ENCODE results near the gene CFH.
"Not testable (repeated sequence)": the region's sequence is repeated elsewhere in the genome, so short reads cannot be mapped to it uniquely, and the experiment has no call there.

Gene CFH

DNA sequence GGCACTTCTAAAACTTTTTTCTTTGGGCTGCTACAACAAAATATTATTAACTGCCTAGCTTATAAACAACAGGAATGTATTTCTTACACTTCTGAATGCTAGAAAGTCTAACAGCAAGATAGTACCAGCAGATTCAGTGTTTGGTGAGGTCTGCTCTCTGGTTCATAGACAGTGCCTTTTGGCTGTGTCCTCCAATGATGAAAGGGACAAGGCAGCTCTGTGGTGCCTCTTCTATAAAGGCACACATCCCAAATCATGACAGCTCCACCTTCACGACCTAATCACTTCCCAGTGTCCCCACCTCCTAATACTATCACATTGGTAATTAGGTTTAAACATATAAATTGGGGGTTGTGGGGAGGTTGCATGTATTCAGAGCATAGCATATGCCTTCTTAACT lies 9.5 kb downstream of the CFH start:
- DNase-seq (ENCODE audit: low read depth in 4 of 4, low spot score in 1 of 4) = no peak

DNA sequence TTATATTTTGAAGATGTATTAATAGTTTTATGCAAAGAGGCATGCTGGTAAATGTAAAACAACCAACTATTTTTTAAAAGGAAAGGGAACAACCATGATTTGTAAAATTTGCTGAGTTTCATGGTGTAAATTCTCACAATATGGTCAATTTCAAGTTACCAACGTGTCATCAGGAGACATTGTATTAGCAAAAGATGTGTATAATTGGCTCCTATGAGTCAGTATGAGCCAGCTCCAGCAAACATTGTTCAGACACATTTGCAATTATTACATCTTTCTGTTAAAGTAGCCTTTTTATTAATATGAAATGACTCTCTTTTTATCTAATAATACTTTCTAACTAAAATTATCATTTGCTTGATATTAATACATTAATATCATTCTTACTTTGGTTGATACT lies 15.3 kb downstream of the CFH start:
- no peak for DNase-seq (ENCODE audit: low read depth in 4 of 4, low spot score in 1 of 4)

DNA sequence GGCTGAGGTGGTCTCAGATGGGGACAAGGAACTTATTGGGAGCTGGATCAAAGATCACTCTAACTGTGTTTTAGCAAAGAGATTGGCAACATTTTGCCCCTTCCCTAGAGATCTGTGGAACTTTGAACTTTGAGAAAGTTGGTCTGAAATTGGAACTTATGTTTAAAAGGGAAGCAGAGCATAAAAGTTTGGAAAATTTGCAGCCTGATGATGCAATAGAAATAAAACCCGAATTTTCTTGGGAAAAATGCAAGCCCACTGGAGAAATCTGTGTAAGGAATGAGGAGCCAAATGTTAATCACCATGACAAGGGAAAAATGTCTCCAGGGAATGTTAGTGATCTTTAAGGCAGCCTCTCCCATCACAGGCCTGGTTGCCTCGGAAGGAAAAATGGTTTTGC lies 17.2 kb downstream of the CFH start:
- DNase-seq (ENCODE audit: low read depth in 4 of 4, low spot score in 1 of 4) = no peak

DNA sequence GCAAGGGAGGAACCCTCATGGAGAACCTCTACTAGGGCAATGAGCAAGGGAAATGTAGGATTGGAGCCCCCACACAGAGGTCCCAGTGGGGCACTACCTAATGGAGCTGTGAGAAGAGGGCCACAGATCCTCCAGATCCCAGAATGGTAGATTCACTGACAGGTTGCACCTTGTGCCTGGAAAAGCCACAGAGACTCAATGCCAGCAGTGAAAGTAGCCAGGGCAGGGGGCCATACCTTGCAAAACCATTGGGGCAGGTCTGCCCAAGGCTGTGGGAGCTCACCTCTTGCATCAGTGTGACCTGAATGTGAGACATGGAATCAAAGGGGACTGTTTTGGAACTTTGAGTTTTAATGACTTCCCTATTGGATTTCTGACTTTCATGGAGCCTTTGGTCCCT lies 17.9 kb downstream of the CFH start:
- no peak for DNase-seq (ENCODE audit: low read depth in 4 of 4, low spot score in 1 of 4)

DNA sequence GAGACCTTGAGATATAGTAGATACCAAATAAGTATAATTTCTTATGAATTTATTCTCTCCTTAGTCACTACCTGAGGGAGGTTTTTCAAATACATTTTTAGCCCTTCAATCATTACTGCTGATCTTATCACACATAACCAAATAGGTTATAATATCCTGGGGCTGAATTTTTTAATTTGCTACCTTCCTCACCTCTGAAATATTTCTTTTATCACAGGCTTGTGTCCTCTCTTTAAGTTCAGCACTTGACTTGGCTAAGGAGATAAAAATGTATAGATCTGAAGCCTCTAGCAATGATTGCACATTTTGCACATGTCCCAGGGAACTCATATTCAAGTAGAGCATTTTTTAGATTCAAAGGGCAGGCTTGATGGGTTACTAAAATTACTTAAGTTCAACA lies 23.1 kb downstream of the CFH start:
- DNase-seq (ENCODE audit: low read depth in 4 of 4, low spot score in 1 of 4) = no peak

DNA sequence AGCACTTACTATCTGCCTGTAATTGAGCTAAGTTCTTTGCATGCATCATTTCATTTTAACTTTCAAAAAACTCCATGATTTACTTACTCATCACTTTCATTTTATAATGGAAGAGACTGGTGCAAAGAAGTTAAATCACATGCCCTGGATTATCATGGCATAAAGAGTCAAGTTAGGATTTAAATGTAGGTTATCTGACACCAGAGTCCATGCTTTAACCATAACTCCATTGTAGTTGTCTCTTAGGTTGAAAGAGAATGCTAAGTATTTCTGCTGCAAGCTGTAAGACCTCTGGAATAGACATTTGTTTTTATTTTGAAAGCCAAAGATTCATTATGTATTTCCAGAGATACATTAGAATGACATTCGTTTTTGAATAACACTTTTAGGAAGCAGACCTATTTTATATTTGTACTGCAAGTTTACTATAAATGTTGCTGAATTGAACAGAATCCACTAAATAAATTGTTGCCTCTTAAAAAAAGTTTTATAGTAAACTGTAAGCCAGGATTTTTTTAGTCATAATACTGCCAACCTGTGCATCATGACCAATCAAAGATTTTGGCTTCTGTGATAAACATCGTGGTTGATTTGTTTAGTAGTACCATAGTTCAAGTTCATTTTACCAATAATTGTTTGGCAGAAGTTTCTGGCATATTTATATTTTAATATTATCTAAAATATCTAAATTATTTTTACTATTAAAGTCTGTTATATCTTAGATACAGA lies 26.1 kb downstream of the CFH start:
- no peak for DNase-seq (ENCODE audit: low read depth in 4 of 4, low spot score in 1 of 4)

DNA sequence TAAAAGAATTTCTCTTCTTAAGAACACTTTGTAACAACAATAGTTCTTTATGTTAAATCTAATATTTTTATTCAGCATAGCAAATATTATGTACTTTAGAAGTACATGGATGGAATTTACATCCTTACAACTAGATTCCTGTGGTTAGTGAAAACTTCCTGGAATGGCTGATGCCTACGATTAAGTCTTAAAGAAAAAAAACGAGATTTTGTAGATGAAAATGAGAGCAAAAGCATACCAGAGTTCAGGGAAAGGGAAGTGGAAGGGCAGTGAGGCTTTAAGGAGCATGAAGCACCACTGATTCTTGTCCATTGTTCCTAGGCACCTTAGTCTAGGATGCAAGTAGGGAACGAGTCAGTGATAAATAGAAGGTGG lies 26.7 kb downstream of the CFH start:
- DNase-seq (ENCODE audit: low read depth in 4 of 4, low spot score in 1 of 4) = no peak

DNA sequence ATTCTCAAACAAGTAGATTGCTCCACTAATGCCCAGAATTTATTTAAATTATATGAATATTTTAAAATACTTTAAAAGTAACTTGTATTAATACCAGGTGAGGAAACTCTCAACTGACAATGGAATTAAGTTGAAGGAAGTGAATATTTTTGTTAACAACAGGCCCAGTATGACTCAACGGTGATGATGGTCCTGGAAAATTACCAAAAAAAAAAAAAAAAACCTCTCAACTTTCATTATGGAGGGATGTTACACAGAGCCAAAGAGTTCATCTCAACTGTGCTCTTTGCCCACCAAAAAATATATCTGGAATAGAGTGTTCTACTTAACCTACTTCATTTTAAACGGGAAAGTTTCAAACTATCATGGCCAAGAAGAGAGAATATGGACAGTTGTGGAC lies 28.3 kb downstream of the CFH start:
- no peak for DNase-seq (ENCODE audit: low read depth in 4 of 4, low spot score in 1 of 4)

DNA sequence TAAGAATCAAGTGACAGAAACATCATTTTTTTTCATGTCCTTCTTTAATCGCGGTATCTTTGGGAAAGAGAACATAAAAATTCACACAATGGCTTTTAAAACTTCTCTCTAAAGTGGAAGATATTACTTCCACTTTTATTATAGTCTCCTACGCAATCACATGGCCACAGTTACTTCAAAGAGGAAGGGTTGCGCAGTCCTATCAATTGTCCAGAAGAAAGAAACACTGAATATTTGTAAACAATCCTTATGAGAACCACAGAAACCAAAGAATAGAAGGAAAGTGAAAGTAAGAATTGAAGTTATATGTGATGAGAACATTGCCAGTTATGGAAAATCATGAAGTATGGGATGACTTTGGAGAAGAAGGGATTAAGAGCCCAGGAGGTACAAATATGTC lies 32.6 kb downstream of the CFH start:
- no peak for DNase-seq (ENCODE audit: low read depth in 4 of 4, low spot score in 1 of 4)

DNA sequence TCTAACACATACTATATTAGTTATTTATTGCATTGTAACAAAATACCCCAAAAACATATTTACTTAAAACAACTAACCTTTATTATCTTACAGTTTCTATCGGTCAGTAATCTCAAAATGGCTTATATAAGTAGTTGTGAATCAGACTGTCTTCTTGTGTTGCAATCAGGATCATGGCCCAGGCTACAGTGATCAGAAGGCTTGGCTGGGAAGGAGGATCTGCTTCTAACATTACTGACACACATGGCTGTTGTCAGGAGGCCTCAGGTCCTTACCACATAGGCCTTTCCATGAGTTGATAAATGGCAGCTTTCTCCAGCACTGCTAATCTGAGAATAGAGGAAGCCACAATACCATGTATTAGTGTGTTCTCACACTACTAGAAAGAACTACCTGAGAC lies 33.7 kb downstream of the CFH start:
- DNase-seq (ENCODE audit: low read depth in 4 of 4, low spot score in 1 of 4) = no peak

DNA sequence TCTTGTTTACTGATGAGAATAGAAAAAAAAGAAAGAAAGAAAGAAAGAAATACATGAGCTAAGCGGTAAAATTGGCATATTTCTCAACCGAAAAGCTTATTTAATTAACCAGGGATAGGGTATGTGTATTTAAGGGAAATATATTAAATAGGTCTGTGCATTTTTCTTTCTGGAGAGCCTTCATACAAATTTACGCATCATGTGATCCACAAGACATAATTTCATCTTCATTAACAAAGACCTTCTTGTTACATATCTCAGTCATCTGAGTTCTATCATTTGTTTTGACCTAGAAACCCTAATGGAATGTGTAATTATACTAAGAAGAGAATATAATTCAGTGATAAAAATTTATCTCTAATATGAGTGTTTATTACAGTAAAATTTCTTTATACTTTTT lies 37.2 kb downstream of the CFH start:
- no peak for DNase-seq (ENCODE audit: low read depth in 4 of 4, low spot score in 1 of 4)

DNA sequence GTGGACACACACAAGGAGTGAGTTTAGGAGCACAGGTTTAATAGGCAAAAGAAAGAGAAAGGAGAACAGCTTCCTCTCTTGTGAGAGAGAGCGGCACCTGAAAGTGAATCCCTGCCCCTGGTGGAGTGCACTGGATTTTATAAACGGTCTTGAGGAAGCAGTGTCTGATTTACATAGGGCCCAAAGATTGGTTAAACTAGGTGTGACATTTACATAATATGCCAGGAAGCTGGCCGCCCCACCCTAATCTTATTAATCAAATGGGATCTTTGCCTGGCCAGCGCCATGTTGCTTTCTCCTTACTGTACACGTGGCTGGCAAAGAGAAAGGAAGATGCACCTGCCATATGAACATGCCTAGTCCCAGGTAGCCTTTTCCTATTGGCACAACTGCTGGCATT lies 38.7 kb downstream of the CFH start:
- no peak for DNase-seq (ENCODE audit: low read depth in 4 of 4, low spot score in 1 of 4)

DNA sequence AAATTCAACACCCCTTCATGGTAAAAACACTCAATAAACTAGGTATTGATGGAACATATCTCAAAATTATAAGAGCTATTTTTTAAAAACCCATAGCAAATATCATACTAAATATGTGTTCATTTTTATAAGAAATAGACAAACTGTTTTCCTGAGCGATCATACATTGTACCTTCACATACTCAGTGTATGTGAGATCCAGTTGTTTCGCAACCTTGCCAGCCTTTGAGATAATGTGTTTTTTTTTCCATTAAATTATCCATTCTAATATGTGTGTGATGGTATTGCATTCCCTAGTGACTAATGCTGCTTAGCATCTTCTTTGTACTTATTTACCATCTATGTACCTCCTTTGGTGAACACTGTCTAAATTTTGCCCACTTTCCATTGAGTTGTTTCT lies 47.1 kb downstream of the CFH start:
- DNase-seq (ENCODE audit: low read depth in 4 of 4, low spot score in 1 of 4) = no peak

DNA sequence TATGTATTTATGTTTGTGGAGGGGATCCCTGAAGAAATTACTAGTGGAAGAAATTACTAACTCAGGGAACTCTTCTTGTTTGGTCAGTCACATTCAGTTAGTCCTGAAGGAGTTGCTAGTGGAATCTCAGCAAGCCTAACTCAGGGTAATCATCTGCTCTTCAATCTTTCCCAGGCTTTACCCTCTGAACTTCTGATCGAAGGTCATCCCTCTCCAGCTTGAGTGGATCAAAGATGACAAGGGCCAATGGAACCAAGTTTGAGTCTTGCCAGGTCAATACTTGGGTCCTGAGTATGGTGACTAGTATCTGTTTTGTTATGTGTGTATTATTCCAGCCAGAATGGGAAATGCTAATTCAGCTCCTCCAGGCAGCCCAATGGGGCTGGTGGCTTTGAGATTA lies 49.3 kb downstream of the CFH start:
- DNase-seq (ENCODE audit: low read depth in 4 of 4, low spot score in 1 of 4) = no peak

DNA sequence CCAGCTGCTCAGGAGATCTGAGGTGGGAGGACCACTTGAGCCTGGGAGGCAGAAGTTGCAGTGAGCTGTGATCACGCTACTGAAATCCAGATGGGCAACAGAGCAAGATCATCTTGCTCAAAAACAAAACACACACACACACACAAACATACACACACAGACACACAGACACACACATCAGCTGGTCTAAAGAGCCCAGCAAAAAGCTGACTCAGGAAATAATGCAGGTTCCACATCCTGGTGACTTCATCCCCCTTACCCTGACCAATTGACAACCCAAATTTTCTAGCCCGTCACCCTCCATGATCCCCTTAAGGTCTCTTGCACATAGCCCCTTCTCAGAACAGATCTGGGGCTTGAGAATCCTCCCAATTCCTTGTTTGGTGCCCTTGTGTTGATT lies 58.0 kb downstream of the CFH start:
- not testable (repeated sequence) for DNase-seq (ENCODE audit: low read depth in 4 of 4, low spot score in 1 of 4)

DNA sequence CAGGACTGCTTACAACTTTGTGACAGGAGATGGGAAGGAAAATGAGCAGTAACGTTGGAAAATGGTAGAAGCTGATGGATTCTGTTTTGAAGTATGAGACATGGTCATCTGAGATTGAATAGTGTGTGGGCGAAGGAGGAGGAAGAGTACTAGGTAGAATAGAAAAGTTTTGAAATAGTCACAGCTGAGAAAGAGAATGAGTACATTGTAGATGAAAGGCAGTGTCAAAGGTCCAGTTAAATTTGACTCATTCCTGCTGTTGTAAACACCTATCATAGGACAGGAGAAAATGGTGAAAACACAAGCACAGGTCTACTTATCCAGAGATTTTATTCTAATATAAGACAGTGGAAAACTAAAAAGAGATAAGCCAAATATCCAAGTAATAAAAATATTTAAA lies 66.0 kb downstream of the CFH start:
- no peak for DNase-seq (ENCODE audit: low read depth in 4 of 4, low spot score in 1 of 4)

DNA sequence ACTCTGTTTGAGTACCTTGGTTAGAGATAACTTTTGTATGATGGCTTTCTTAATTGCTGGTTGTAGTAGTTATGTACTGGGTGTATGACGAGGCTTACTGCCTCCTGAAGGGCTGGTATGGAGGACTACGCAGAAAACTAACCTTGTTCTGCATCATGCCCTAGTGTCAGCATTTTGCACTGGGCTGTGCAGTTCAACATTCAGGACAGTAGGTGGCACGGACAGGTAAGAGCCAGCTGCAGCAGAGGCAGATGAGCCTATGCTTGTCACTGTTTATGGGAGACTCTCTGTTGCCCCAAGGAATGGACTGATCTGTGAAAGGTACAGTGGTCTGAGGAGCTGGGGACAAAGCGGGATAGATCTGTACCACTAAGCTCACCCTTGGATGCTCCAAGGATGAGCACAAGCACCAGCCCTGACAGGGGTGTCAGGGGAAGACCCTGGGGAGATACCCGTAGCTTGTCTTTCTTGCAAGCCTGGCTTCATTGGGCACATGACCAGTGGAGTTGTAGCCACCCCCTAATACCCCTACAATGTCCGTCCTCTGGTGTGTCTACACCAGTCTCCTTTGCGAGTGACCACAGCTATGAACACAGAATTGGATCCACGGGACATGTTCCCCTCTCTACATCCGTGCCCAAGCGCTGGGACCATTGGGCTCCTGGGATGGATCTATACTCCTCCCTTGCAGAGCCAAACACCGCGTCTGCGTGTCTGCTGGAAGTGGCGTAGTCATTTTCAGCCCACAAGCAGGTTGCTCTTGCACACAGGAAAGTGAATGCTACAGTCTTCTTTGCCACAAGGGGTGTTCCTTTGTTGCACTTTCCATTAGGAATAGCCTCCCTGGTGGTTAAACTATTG lies 71.7 kb downstream of the CFH start:
- DNase-seq (ENCODE audit: low read depth in 4 of 4, low spot score in 1 of 4) = peak in 1 of 4 experiments; percentile 11

DNA sequence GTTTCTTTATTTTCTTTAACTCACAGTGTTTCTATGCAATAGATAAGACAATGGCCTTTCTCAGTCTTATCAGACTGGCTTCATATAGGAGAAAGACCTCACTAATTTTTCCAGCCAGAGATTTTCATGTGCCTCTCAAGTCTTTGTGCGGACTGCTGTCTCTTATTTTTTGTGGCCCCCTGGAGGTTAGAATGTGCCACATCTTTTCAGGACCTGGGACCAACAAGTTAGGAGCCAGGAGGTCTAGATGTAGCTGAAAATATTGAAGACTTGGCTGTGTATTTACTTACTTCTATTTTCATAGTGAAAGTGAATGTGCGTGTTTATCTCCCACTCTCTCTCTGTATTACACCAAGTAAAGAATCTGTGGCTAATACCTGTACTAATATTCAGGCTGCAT lies 80.7 kb downstream of the CFH start:
- no peak for DNase-seq (ENCODE audit: low read depth in 4 of 4, low spot score in 1 of 4)

DNA sequence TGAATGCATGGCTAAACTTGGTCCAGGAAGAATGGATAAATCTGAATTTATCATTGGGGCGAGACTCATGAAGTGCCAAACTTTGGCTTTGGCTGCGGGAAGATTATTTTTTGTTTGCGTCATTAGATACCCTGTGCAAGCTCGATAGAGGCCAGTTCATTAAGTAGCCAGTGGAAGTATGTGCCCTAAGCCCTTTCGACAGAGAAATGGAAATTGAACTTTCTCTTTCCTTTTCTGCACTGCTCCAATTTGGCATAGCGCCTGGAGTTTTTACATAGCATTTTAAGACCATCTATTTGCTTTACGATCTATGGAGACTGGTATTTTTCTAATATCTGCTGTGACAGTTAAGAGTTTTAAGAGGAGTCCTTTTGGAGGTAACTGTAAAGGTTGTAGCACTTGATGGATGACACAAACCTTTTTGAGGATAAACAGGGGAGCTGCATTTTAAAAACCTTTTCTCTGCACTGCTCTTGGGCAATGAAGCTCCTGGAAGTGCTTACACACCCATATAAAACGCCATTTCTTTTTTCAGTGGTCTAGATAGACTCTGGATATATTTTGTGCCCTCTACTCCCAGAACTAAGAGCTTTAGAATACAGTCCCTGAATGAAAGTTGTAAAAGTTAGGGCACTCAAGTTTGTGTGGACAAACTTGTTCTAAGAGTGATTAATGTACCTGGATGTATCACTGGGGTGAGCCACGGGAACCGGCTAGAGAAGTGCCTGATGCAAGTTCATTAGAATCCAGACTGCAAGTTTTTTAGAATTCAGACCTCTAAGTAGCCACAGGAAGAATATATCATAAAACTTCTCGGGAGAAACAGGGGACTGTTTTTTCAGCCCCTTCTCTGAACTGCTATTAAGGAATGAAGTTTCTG lies 81.5 kb downstream of the CFH start:
- DNase-seq (ENCODE audit: low read depth in 4 of 4, low spot score in 1 of 4) = no peak

DNA sequence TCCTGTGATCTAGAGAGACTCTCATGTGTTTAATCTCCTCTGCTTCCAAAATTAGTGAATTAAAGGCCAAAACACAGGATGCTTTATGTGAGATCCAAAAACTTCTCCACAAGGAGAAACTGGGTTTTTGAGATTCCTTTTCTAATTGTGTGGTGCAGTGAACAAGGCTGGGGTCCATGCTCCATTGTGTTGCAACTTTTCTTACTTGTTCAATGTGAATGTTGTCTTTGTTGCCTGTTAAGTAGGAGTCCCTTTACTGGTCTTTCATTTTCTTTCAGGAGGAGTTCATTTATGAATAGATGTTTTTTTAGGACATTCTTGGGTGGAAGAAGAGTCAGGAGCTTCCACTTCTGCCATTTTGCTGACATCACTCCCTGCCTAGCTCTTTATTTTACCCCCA lies 82.2 kb downstream of the CFH start:
- DNase-seq (ENCODE audit: low read depth in 4 of 4, low spot score in 1 of 4) = no peak

DNA sequence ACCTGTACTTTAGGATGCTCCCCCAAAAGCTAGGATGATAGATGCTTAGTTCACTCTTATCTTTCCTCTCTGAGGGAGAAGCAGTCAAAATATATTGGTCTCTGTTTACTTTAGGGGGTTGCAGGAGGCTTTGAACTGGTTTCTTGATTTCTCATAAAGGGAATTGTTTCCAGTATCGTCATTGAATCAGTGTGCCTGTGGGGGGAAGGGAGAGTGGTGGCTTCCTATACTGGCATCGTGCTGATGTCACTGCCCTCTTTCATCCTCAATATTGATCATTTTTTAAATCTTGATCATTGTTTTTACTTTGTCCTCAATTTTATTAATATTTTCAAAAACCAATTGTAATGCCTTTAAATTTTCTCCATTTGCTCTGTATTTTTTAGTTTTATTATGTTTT lies 82.6 kb downstream of the CFH start:
- DNase-seq (ENCODE audit: low read depth in 4 of 4, low spot score in 1 of 4) = no peak

DNA sequence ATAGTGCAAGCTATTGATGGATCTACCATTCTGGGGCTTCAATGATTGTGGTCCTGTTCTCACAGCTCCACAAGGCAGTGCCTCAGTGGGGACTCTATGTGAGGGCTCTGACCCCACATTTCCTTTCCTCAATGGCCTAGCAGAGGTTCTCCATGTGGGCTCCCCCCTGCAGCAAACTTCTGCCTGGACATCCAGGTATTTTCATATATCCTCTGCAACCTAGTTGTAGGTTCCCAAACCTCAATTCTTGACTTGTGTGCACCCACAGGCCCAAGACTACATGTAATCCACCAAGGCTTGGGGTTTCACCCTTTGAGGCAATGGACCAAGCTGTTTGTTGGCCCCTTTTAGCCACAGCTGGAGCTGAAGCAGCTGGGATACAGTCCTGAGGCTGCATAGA lies 86.9 kb downstream of the CFH start:
- DNase-seq (ENCODE audit: low read depth in 4 of 4, low spot score in 1 of 4) = no peak
